Smooth muscle cell (in vitro differentiated cells): ENCODE measurements around the gene HBG1. TPM values are rescaled to one million over a fixed set of nuclear protein-coding genes. Genes with fewer than 3 reads are reported as not detected.

ENCODE experiments used
- DNase-seq: peaks from one replicate; lab custom pipeline; 2025; ENCODE audit not compliant: unreplicated experiment; lab: John Stamatoyannopoulos, UW
- H2AFZ ChIP-seq: fragments of 200-600 bp; sonication (generic); 2 replicates; pipeline ENCODE4 v1.6.0; 2016; ENCODE audit warnings: antibody characterized with exemption, low read depth, mild to moderate bottlenecking
- H3F3A ChIP-seq: fragments of 200-600 bp; sonication (generic); 2 replicates; pipeline ENCODE4 v1.6.0; 2017; ENCODE audit warnings: antibody characterized with exemption, low read depth
- H3K27ac ChIP-seq: fragments of 200-600 bp; sonication (generic); 2 replicates; pipeline ENCODE4 v1.5.1; 2016; ENCODE audit warnings: low read depth, mild to moderate bottlenecking
- H3K27me3 ChIP-seq: fragments of 200-600 bp; sonication (generic); 2 replicates; pipeline ENCODE4 v1.6.1; 2016; ENCODE audit warnings: low read depth, mild to moderate bottlenecking
- H3K36me3 ChIP-seq: fragments of 200-600 bp; sonication (generic); 2 replicates; pipeline ENCODE4 v1.5.1; 2016; ENCODE audit warnings: low read depth
- H3K4me1 ChIP-seq: fragments of 200-600 bp; sonication (generic); 2 replicates; pipeline ENCODE4 v1.5.1; 2016; ENCODE audit warnings: low read depth
- H3K4me2 ChIP-seq: fragments of 200-600 bp; sonication (generic); 2 replicates; pipeline ENCODE4 v1.6.0; 2016; ENCODE audit warnings: mild to moderate bottlenecking
- H3K4me3 ChIP-seq: fragments of 200-600 bp; sonication (generic); 2 replicates; pipeline ENCODE4 v1.5.1; 2016; ENCODE audit warnings: mild to moderate bottlenecking
- H3K79me2 ChIP-seq: fragments of 200-600 bp; sonication (generic); 2 replicates; pipeline ENCODE4 v1.6.0; 2016; ENCODE audit warnings: low read depth, mild to moderate bottlenecking
- H3K9ac ChIP-seq: fragments of 200-600 bp; sonication (generic); 2 replicates; pipeline ENCODE4 v1.6.0; 2016; ENCODE audit warnings: low read depth
- H3K9me3 ChIP-seq: fragments of 200-600 bp; sonication (generic); replicated peaks from 2 replicates; pipeline ENCODE4 v1.5.1; 2016; ENCODE audit warnings: low read depth
- H4K20me1 ChIP-seq: fragments of 200-600 bp; sonication (generic); 2 replicates; pipeline ENCODE4 v1.6.0; 2016; ENCODE audit warnings: low read depth
- WGBS: methylation state at CpG from one replicate; pipeline ENCODE4 v1.1.7; 2016; ENCODE audit warnings: low lambda C conversion rate; 5-methylcytosine and 5-hydroxymethylcytosine counted together
- polyA plus RNA-seq: library from polyadenylated mRNA; unstranded; fragments of >200 nt; fragmentation: Nextera tagmentation; extraction: Ambion mirVana; gene quantifications from 2 replicates; pipeline ENCODE4 v1.2.1, GENCODE V29; 2016
- total RNA-seq: library from RNA; depleted of rRNA; stranded (reverse); fragments of >200 nt; gene quantifications from 2 replicates; pipeline ENCODE4 v1.2.3, GENCODE V29; 2014
- TF ChIP-seq, protein P1 (sequence below): fragments of 200-600 bp; sonication (generic); IDR thresholded peaks from 2 replicates; pipeline ENCODE4 v1.5.1; 2017; ENCODE audit warnings: borderline replicate concordance, mild to moderate bottlenecking, antibody characterized with exemption; ENCODE audit not compliant: insufficient read depth, poor library complexity, severe bottlenecking

The HBG1 gene
- total and polyA plus RNA-seq, 2 experiments from 2014 or later: not detected

DNA sequence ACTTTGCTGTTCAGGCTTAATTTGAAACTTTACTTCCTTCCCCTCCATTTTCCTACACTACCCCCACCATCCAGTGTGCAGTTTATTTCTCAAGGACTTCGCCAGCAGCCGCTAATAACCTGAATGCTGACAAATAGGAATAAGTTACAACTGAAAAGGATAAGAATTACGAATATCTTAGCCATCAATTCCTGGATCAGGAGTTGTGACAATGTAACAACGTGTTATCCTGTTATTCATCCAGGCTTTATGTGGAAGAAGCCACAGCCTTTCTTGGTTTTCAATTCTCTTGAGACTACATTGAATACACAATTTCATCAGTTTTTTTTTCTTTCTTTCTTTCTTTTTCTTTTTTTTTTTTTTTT is 5.9 kb downstream of the HBG1 start:
- no peak overlapping the region for H3K4me3 ChIP-seq
- no peaks in the 10 kb centered on the region for H3F3A ChIP-seq
- no peak overlapping the region for H3K4me2 ChIP-seq
- H3K27ac ChIP-seq: no peak overlapping the region
- TF ChIP-seq, protein P1, sequence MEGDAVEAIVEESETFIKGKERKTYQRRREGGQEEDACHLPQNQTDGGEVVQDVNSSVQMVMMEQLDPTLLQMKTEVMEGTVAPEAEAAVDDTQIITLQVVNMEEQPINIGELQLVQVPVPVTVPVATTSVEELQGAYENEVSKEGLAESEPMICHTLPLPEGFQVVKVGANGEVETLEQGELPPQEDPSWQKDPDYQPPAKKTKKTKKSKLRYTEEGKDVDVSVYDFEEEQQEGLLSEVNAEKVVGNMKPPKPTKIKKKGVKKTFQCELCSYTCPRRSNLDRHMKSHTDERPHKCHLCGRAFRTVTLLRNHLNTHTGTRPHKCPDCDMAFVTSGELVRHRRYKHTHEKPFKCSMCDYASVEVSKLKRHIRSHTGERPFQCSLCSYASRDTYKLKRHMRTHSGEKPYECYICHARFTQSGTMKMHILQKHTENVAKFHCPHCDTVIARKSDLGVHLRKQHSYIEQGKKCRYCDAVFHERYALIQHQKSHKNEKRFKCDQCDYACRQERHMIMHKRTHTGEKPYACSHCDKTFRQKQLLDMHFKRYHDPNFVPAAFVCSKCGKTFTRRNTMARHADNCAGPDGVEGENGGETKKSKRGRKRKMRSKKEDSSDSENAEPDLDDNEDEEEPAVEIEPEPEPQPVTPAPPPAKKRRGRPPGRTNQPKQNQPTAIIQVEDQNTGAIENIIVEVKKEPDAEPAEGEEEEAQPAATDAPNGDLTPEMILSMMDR: no peak
- no peaks in the 10 kb centered on the region for H3K9me3 ChIP-seq
- no peaks in the 10 kb centered on the region for H3K4me1 ChIP-seq
- no peaks in the 10 kb centered on the region for H3K27me3 ChIP-seq
- DNase-seq: no peak
- no peak overlapping the region for H3K9ac ChIP-seq
- no peaks in the 10 kb centered on the region for H4K20me1 ChIP-seq
- H3K79me2 ChIP-seq: no peaks in the 10 kb centered on the region
- H2AFZ ChIP-seq: no peak overlapping the region
- H3K36me3 ChIP-seq: no peaks in the 10 kb centered on the region
- 85% methylated on average over 4 of the region's 4 CpGs for WGBS

DNA sequence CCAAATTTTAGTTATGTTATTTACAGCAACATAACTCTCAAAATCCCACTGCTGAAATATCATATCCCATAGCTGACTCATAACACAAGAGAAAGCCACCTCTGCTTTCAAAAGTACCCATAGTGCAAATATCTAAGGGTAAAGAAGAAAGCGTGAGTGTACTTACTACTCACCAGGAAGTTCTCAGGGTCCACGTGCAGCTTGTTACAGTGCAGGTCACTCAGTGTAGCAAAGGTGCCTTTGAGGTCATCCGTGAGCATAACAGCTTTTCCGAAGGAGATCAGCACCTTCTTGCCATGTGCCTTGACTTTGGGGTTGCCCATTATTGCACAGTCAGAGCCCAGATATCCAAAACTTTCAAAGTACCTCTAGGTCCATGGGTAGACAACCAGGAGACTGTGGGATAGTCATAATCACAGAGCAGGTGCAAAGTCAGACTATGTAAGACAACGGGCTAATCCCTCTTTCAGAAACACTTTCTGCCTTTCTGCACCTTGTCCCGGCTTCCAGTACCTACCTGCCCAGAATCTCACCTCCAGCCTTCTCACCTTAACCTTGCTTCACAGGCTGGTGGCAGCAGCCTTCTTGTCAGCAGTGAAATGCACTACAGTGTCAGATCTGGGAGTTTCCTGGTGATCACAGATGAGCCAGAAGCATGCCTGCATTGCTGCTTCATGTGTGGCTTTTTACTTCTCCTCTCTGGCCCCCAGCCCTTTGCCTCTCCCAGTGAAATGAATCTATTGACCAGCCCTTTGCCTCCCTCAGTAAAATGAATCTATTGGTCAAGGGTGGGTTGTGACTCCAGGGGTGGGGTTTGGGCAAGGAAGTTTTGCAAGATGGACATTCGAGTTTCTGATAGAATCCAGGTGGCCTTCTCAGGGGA is 6.5 kb downstream of the HBG1 start:
- no peak for DNase-seq
- Histone ChIP-seq H3K27ac (no peak overlapping the region), H2AFZ (no peak overlapping the region), H3K79me2 (no peaks in the 10 kb centered on the region), H3K4me3 (no peak overlapping the region), H3F3A (no peaks in the 10 kb centered on the region), H3K9ac (no peak overlapping the region), H3K36me3 (no peaks in the 10 kb centered on the region), H3K9me3 (no peaks in the 10 kb centered on the region), H4K20me1 (no peaks in the 10 kb centered on the region), H3K4me1 (no peaks in the 10 kb centered on the region), H3K27me3 (no peaks in the 10 kb centered on the region), H3K4me2 (no peak overlapping the region)
- TF ChIP-seq, protein P1: no peak
- WGBS: 84% methylated on average over 7 of the region's 7 CpGs

DNA sequence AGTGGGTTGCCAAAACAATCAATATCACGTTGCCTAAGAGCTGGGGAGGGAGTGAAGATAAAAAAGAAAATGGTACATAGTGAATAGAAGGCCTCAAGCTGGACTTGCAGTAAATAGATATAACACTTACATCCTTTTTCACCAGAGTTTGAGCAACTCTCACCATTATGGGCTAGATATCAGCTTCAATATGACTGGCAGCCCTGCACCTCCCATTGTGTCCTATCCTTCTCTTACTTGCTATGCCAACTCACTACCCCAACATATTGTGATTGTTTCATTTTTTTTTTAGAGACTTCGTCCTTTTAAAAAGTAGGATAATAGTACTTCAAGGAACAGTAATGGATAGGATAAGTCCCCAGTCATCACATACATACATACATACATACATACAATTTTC is 7.4 kb downstream of the HBG1 start:
- Histone ChIP-seq H3K9ac (no peak overlapping the region), H3K9me3 (no peaks in the 10 kb centered on the region), H3K79me2 (no peaks in the 10 kb centered on the region), H3K4me3 (no peak overlapping the region), H3K27me3 (no peaks in the 10 kb centered on the region), H3K27ac (no peak overlapping the region), H3F3A (no peaks in the 10 kb centered on the region), H3K36me3 (no peaks in the 10 kb centered on the region), H3K4me1 (no peaks in the 10 kb centered on the region), H3K4me2 (no peak overlapping the region), H4K20me1 (no peaks in the 10 kb centered on the region), H2AFZ (no peak overlapping the region)
- DNase-seq: no peak
- TF ChIP-seq, protein P1: no peak
- WGBS: 86% methylated on average over 2 of the region's 2 CpGs

DNA sequence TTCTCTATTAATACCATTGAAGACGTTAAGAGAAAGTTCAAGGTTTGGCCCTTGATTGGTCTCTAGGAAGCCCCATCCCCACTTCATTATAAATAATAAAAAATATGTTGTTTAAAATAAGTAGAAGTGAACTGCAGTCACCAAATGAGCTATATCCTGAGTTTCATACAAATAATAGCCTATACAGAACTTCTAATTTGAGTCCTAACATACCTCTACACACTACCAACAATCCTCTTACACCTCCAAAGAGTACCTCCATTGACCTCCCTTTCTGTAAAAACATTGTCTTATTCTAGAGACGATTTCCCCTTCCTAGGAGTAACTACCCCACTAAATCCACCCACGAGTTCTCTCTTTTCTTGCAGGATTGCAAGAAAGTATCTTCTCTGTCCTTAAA is 8.2 kb downstream of the HBG1 start:
- Histone ChIP-seq H3K27ac (no peak overlapping the region), H3K36me3 (no peaks in the 10 kb centered on the region), H3K9me3 (no peaks in the 10 kb centered on the region), H3F3A (no peaks in the 10 kb centered on the region), H3K4me1 (no peaks in the 10 kb centered on the region), H2AFZ (no peak overlapping the region), H3K4me3 (no peak overlapping the region), H3K4me2 (no peak overlapping the region), H3K9ac (no peak overlapping the region), H4K20me1 (no peaks in the 10 kb centered on the region), H3K27me3 (no peaks in the 10 kb centered on the region), H3K79me2 (no peaks in the 10 kb centered on the region)
- 87% methylated on average over 3 of the region's 3 CpGs for WGBS
- TF ChIP-seq, protein P1: no peak
- DNase-seq: no peak
